SIG-M5 treated with dmso at 0.1 percent for 504 hours (cell line): Measurements from ENCODE around the gene PPP2R3A.
"Not testable (repeated sequence)": the region's sequence is repeated elsewhere in the genome, so short reads cannot be mapped to it uniquely, and the experiment has no call there.

ENCODE experiments used
- DNase-seq: peaks from one replicate; lab custom pipeline; 2025; ENCODE audit not compliant: unreplicated experiment; lab: John Stamatoyannopoulos, UW

PPP2R3A gene

DNA sequence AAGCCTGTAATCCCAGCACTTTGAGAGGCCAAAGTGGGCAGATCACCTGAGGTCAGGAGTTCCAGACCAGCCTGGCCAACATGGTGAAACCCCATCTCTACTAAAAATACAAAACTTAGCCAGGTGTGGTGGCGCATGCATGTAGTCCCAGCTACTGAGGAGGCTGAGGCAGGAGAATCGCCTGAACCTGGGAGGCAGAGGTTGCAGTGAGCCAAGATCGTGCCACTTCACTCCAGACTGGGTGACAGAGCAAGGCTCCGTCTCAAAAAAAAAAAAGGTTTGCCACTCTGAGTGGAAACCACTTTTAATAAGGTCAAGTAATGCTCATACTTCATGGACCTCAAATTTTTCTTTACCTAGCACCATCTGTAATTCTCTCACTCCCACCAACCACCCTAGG lies 178.9 kb downstream of the PPP2R3A start:
- not testable (repeated sequence) for DNase-seq

DNA sequence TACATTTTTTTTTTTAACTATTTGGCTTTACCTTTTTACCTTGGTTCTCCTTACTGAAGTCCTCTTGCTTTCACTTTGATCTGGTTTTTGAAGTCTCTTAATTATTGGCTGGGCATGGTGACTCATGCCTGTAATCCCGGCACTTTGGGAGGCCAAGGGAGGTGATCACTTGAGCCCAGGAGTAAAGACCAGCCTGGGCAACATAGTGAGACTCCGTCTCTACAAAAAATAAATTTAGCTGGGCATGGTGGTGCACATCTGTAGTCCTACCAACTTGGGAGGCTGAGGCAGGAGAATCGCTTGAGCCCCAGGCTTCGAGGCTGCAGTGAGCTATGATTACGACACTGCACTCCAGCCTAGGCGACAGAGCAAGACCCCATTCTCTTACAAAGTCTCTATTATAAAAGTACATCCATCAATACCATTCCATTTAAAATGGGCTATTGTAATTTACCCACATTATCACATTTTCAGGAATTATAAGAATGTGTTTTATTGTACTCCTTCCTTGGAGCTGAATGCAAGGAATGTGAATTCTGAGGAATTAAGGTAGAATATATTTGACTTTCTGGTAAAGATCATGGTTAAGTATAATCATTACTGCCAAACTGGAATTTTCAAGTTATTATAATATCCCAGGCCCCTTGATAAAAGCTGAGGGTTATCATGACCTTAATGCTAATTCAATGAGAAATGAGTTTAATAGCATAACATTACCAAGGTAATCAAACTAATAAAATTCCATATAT lies 181.6 kb downstream of the PPP2R3A start:
- DNase-seq = no peak

DNA sequence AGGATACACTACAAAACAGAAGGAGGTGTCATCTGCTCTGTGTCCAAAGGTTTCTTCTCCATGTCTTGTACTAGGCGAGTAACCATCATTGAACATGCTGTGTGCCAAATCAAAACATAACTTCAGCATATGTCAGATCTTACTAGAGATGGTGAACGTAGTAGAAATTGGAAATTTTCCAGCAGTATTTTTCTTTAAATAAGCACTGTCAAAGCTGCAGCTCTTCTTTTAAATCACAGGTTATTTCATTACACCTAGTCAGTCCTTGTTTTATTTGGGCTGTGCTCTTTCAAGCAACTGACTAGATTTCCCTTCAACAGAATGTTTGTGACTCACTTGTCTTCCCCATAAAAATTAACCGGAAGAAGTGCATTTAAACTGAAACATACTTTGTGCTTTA lies 184.1 kb downstream of the PPP2R3A start:
- DNase-seq = no peak

DNA sequence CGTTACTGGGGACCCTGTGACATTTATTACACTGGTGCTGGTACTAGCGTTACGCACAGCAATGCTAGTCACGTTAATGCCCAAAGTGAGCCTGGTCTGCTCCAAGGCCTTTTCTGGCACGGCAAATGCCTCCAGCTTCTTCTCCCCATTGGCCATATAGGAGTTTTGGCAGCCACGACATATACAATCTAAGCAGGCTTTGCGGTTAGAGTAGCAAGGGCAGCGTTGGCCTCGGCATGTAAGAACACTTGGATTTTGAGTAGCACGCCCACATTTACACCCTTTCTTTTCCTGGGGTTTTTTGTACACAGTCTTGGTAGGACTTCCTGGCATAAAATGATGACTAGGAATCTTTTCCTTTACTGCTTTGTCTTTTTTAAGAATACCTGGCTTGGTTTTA lies 185.7 kb downstream of the PPP2R3A start:
- no peak for DNase-seq

DNA sequence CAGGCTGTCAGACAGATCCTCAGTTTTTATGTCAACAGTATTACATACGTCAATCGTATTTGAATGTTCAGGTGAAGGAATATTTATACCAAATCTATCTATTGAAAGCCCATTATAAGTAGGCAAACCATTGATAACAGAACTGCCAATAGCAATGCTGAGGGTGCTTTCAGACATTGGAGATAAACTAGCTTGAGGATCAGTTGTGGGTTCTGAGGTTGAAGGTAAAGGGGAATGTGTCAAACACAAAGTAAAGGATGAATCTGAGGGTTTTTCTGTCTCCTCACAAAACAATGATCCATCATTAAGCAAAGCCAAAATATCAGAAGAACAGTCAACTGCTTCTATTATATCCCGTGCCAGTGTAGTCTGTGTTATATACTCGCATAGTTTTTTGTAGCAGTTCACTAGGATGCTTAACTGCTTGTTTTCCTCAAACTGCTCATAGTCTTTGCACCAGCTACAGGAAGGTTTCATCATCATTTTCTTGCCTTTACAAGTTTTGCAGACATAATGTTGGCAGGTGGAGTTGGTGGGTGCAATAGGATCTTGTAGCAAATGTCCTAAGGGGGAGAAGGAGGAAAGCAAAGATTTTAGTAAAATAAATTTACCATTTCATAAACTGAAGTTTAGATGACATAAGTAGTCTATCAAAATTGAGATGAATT lies 186.8 kb downstream of the PPP2R3A start:
- no peak for DNase-seq

DNA sequence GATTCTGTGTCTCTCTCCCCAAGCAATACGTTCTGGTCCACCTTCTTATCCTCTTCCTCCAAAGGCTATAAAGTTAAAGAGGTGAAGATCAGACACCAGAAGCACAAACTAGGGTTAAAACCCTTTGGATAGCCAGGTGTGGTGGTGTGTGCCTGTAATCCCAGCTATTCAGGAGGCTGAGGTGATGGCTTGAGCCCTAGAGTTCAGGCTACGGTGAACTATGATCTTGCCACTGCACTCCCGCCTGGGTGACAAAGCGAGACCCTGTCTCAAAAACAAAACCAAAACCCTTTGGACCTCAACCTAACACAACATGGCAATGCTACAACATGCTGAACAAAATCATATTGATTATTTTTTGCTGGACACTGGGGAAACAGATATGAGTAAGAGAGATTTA lies 187.4 kb downstream of the PPP2R3A start:
- no peak for DNase-seq

DNA sequence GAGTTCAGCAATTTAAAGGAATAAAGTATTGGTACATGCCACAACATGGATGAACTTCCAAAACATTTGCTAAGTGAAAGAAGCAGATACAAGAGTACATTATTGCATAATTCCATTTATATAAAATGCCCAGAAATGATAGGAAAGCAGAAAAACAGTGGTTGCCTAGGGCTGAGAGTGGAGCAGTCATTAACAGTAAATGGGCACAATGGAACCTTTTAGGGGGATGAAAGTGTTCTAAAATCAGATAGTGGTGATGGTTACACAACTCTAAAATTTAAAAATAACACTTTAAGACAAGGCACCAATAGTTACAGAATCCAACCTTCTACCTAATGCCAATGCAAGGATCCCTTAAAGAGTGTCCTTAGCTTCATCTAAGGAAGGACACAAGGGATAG lies 196.0 kb downstream of the PPP2R3A start:
- DNase-seq = no peak

DNA sequence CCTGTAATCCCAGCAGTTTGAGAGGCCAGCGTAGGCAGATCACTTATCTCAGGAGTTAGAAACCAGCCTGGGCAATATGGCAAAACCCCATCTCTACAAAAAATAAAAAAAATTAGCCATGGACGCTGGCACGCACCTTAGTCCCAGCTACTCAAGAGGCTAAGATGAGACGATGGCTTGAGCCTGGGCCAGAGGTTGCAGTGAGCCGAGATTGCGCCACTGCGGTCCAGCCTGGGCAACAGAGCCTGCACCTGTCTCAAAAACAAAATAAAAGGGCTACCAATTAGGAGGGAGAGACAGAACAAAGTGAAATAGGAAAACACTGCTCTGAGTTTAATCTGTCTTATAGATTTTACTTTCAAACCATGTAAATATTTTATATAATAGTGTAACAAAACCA lies 196.8 kb downstream of the PPP2R3A start:
- DNase-seq = no peak

DNA sequence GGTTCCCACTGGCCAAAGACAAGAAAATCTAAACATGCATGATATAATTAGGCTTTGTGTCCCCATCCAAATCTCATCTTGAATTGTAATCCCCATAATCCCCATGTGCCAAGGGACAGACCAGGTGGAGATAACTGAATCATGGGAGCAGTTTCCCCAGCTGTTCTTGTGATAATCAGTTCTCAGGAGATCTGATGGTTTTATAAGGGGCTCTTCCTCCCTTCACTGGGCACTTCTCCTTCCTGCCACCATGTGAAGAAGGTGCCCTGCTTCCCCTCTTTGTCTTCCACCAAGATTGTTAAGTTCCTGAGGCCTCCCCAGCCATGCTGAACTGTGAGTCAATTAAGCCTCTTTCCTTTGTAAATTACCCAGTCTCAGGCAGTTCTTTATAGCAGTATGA lies 198.1 kb downstream of the PPP2R3A start:
- peak; percentile 50 for DNase-seq

DNA sequence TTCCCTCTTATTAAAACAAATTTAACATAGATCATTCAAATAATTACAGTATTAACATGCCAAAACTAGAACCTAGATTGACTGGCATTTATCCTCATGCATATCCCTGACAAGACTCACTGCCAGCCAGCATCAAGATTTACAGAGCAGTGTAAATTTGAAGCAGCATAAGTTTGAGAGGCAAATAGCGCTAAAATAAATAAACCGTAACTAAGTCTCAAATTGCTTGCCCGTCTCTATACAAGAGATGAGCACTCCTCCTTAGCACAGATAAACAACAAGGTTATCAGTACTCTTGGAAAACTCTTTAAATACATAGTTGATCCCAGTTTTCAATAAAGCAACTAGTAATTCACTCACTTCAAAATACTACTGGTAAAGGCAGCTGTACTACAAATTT lies 201.0 kb downstream of the PPP2R3A start:
- DNase-seq = no peak

DNA sequence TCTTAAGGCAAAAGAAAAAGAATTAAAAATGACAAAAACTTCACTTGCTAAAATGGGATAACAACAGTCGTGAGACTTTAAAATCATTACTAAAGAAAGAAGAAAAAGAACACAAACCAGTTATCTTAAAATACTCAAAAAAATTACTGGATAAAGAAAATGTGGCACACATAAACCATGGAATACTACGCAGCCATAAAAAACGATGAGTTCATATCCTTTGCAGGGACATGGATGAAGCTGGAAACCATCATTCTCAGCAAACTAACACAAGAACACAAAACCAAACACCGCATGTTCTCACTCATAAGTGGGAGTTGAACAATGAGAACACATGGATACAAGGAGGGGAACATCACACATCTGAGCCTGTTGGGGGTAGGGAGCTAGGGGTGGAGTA lies 202.7 kb downstream of the PPP2R3A start:
- not testable (repeated sequence) for DNase-seq

DNA sequence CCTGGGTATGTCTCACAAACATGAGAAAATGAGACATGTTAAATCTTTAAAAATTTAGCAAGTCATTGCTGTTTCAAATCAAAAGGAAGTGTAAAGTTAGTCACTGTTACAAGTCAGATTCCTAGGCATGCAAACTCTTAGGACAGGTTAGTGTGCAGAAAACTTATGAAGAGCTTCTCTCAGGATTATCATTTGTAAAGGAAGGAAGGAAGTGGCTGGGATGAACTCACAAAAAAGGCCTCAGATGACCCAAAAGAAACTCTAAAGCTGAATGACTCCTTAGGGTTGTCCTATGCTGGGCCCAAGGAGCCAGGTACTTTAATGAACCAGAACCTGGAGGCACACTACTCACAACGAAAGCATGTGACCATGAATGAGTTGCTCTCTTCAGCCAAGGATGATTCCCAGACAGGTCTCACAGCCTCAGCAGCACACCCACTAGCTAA lies 205.6 kb downstream of the PPP2R3A start:
- DNase-seq = no peak

DNA sequence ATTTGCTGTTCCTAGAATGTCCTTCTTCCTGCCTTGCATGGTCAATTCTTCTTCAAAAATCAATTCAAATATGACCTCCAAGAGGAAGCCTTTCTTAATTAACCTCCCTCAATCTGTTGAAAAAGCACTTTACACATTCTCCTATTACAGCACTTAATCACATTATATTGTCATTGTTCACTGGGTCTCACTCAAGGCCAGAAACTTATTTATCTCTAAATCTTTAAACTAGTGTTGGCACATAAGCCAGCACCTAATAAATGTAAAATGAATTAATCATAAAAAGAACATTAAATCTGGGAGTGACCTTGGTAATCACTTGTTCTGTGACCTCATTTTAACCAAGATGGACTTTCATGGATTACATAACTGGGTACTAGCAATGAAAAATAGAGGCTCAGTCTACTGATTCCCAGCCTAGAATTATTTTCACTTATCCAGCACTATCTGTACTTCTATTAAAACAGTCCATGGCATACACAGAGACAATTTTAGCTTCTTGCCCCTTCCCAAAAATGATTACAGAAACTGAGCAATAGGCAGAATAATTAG lies 208.5 kb downstream of the PPP2R3A start:
- DNase-seq = no peak

DNA sequence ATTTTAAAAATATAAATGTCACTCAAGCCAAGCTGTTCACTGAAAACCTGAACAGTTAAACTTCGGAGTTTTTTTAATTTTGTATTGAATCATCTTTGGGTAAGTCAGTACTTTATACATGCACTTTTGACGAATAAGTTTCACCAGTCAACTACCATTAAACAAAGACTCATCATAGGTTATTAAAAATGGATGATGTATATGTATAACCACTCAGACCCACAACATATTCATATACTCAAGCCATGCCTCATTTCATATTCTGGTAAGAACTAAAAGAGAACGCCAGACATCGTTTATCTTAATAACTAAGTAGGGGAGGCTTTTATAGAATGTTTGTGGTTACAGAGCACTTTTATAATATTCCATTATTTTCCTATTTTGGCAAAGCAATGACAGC lies 212.3 kb downstream of the PPP2R3A start:
- DNase-seq = no peak

DNA sequence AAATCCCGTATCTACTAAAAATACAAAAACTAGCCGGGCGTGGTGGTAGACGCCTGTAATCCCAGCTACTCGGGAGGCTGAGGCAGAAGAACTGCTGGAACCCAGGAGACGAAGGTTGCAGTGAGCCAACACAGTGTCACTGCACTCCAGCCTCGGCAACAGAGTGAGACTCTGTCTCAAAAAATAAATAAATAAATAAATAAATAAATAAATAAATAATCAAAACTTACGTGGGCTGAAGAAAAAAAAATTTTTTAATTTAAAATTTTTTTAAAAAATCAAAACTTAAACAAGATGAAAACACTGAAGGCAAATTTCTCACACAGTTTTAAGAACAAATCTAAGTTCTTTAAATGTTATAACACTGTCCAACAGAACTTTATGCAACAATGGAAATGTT lies 216.2 kb downstream of the PPP2R3A start:
- DNase-seq = no peak

DNA sequence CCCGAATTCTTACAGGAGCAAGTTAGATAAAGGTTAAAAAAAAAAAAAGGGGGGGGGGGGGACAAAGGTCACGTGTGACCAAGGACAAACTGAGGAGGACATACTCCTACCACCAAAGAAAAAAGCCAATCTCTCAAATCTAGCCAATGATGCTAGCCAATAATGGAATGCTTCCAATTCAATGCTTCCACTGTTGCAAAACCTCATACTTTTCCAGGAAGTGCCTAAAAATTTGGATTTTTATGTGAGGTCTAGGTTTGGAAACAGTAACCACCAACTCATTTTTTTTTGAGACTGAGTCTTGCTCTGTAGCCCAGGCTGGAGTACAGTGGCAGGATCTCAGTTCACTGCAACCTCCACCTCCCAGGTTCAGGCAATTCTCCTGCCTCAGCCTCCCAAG lies 219.2 kb downstream of the PPP2R3A start:
- DNase-seq = no peak

DNA sequence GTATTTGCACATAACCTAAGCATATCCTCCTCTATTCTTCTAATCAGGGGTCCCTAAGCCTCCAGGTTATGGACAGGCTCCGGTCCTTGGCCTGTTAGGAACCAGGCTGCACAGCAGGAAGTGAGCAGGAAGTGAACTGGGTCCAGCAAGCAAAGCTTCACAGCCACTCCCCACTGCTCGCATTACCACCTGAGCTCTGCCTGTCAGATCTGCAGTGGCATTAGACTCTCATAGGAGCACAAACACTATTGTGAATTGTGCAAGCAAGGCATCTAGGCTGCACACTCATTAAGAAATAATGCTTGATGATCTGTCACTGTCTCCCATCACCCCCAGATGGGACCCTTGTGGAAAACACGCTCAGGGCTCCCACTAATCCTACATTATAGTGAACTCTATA lies 220.8 kb downstream of the PPP2R3A start:
- no peak for DNase-seq

DNA sequence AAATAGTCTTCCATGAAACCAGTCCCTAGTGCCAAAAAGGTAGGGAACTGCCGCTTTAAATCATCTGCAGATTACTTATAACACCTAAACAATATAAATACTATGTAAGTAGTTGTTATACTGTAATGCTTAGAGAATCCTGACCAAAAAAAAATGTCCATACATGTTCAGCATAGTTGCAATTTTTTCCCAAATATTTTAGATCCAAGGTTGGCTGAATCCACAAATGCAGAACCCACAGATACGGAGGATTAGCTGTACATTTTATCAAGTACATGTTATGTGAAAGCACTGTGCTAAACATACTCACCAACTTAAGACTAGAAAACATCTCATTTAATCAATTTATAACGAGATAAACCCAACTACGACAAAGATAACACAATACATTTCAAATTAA lies 221.3 kb downstream of the PPP2R3A start:
- no peak for DNase-seq

DNA sequence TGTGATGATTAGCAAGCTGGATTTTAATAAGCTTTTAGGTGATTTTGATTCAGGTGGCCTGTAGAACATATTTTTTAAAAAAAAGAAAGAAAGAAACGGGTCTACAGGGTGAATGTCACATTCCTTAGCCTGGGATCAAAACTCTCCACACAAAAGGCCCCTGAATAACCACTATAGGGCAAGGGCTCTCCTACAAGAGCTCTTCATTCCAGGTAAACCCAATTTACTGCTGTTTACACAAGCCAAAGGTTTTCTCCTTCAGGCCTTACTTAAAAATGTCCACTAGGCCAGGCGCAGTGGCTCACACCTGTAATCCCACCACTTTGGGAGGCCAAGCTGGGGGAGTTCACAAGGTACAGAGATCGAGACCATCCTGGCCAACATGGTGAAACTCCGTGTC lies 222.3 kb downstream of the PPP2R3A start:
- no peak for DNase-seq

DNA sequence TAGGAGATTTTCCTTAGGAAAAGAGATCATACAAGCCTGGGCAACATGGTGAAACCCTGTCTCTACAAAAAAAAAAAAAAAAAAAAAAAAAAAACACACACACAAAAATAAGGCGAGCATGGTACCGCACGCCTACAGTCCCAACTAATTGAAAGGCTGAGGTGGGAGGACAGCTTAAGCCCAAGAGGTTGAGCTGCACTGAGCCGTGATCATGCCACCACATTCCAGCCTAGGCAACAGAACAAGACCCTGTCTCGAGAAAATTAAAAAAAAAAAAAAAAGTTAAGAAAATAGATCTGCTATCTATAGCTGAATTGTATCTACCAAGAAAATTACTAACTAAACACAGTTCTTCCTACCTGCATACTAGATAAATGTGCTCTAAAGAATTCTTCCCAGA lies 223.5 kb downstream of the PPP2R3A start:
- DNase-seq = no peak

DNA sequence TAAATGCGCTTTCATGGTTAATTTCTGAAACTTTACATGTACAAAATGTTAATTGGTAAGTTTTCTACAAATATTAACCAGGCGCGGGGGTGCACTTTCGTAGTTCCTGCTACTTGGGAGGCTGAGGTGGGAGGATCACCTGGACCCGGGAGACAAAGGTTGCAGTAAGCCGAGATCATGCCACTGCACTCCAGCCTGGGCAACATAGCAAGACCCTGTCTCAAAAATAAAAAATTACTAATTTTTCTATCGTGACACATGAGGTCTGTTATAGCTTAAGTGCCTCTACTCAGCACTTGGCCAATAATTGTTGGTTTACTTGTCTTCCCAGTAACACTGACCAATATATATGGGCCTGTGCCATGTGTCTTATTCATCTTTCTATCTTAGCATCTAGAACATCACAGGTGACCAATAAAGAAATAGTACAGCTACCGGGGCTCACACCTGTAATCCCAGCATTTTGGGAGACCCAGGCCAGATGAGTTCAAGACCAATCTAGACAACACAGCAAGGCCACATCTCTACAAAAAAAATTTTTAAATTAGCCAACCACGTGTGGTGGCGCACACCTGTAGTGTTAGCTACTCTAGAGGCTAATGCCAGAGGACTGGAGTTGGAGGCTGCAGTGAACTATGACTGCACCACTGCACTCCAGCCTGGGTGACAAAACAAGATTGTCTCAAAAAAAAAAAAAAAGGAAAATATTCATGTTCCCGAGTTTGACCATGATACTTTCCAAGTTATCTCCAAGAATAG lies 224.5 kb downstream of the PPP2R3A start:
- no peak for DNase-seq

DNA sequence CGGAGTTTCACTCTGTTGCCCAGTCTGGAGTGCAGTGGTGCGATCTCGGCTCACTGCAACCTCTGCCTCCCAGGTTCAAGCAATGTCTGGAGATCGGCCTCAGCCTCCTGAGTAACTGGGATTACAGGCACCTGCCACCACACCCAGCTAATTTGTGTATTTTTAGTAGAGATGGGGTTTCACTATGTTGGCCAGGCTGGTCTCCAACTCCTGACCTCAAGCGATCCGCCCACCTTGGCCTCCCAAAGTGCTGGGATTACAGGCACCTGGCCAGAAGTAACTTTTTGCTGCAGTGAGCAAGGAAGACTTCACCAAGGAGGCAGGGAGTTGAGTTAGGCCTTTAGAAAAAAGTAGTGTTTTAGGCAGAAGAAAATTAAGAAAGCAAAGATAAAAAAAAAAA lies 226.7 kb downstream of the PPP2R3A start:
- DNase-seq = not testable (repeated sequence)
